Activated T-helper 17 cell treated with anti-CD3 and anti-CD28 coated beads, Interleukin-2, amount 50 U/mL, for 72 hours (primary cell): ENCODE measurements around the gene PSAT1. TPM values are rescaled to one million over a fixed set of nuclear protein-coding genes. Genes with fewer than 3 reads are reported as not detected.

Experiments used
- ATAC-seq: fragments of 150-1000 bp; cut with Tn5 transposase; replicated peaks from 2 replicates; pipeline ENCODE4 v1.10.0; 2021; ENCODE audit warnings: mild to moderate bottlenecking, moderate library complexity
- H3K27ac Mint-ChIP-seq: one replicate; pipeline ENCODE4 v1.8.0; 2022; ENCODE audit warnings: mixed read lengths
- H3K27me3 Mint-ChIP-seq: one replicate; pipeline ENCODE4 v1.8.0; 2022; ENCODE audit warnings: mixed read lengths
- H3K36me3 Mint-ChIP-seq: one replicate; pipeline ENCODE4 v1.8.0; 2022; ENCODE audit warnings: low read depth, mild to moderate bottlenecking, mixed read lengths
- H3K4me1 Mint-ChIP-seq: one replicate; pipeline ENCODE4 v1.8.0; 2022; ENCODE audit warnings: mixed read lengths
- H3K4me3 Mint-ChIP-seq: one replicate; pipeline ENCODE4 v1.8.0; 2022; ENCODE audit warnings: mild to moderate bottlenecking, mixed read lengths
- H3K9me3 Mint-ChIP-seq: one replicate; pipeline ENCODE4 v1.8.0; 2022; ENCODE audit warnings: mixed read lengths
- total RNA-seq, 2 donors: library from RNA; stranded (reverse); gene quantifications; one replicate each; pipeline ENCODE4 v1.2.3, GENCODE V29; 2022

PSAT1 gene
- total RNA-seq, 2 donors from 2014 or later = 14.1 to 62.2 TPM

DNA sequence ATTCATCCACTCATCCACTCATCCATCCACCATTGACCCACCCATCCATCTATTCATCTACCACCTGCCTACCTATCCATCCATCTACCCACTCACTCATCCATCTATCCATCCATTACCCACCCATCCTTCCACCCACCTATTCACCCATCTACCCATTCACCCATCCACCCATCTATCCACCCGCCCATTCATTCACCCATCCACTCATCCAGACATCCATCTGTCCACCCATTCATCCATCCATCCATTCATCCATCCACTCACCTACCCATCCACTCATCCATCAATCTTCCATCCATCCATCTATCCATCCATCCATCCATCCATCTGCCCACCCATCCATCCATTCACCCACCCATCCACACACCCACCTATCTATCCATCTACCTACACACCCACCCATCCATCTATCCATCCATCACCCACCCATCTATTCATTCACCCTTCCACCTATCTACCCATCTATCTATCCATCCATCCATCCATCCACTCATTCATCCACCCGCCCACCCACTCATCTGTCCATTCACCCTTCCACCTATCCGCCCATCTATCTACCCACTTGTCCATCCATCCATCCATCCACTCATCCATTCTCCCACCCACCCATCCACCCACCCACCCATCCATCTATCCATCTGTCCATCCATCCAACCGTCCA, 23.2 kb downstream of the PSAT1 start:
- no peak for ATAC-seq
- Mint-ChIP-seq H3K27me3 (no peaks in the 10 kb centered on the region), H3K36me3 (peaks cover 79% of the 10 kb centered on the region), H3K9me3 (no peaks in the 10 kb centered on the region), H3K27ac (no peak overlapping the region), H3K4me1 (peaks cover 4% of the 10 kb centered on the region), H3K4me3 (no peak overlapping the region)

DNA sequence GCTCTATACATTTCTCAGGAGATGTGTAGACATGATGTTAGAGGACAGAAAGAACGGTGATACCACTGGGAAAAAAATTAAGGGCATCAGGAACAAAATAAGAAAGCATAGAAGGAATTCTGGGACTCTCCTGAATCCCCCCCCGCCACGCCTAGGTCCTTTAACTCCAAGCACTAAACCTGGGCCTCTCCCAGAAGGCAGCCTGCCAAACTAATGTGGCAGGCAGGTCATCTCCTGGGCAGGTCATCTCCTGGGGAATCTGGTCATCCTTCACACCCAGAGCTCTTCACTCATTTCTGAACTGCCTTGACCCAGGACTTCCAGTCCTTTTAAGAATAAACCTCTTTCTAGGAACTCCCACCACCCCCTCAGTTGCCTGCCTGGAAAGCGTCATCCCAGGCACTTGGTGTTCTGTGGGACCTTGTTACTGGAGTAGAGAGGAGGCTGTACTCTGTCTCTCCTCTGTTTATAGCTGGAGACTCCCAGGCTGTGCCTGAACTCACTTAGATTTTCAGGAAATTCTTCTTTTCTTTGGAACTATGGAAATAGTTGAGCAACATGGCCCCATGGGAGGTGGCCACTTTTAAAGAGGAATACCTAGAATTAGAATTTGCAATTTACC, 24.1 kb downstream of the PSAT1 start:
- Mint-ChIP-seq H3K27me3 (no peaks in the 10 kb centered on the region), H3K36me3 (peaks cover 88% of the 10 kb centered on the region), H3K27ac (peak overlapping the region; percentile 22), H3K4me1 (peaks cover 10% of the 10 kb centered on the region), H3K9me3 (no peaks in the 10 kb centered on the region), H3K4me3 (no peak overlapping the region)
- no peak for ATAC-seq

DNA sequence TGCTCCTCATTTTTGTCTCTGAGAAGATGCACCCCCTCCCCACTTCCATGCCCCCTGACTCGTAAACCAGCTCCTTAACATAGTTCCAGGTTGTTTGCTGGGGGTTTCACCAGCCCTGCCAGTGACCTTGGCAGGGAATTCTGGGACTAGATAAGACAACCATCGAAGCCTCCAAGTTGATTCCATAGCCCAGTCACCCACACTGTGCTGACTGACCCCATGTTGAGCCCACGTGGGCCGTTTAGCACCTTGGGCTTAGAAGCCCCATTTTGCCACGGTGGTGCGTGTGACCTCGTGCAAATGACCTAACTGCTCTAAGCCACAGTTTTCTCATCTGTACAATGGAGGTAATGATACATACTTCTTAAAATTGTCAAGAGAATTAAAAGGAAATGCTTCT, 24.6 kb downstream of the PSAT1 start:
- no peaks in the 10 kb centered on the region for H3K9me3 Mint-ChIP-seq
- no peaks in the 10 kb centered on the region for H3K27me3 Mint-ChIP-seq
- ATAC-seq = no peak
- peaks cover 10% of the 10 kb centered on the region for H3K4me1 Mint-ChIP-seq
- peak overlapping the region; percentile 22 for H3K27ac Mint-ChIP-seq
- no peak overlapping the region for H3K4me3 Mint-ChIP-seq
- peaks cover 88% of the 10 kb centered on the region for H3K36me3 Mint-ChIP-seq

DNA sequence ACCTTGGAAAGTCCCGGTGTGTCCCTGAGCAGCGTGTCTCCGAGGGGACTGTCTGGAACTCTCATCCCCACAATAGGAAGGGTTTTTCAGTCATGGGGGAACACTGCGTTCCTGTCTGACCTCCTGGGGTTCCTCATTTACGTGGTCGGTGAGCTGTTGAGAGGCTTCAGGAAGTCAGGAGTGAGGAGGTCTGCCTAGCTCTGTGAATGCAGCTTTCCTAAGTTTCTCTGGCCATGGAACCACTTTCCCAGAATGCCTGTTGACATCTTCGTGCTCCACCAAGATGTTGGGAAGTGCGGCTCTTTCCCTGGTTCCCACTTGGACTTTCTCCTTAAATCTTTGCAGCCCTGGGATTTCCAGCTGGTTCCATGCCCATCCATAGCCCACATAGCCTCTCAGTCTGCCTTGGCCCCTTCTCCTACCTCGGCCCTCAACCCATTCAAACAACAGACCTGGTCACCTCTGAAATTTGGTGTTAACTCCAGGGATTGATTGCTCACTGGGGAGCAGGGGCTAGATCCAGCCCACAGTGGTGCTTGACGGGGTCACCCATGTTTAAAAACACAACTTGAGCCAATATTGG, 27.2 kb downstream of the PSAT1 start:
- Mint-ChIP-seq H3K4me1 (peaks cover 10% of the 10 kb centered on the region), H3K36me3 (peaks cover 84% of the 10 kb centered on the region), H3K27me3 (no peaks in the 10 kb centered on the region), H3K27ac (no peak overlapping the region), H3K9me3 (no peaks in the 10 kb centered on the region), H3K4me3 (no peak overlapping the region)
- ATAC-seq = no peak

GRCh38 chr9:78324682-78325081, 27.8 kb downstream of the PSAT1 start:
- H3K27ac Mint-ChIP-seq = no peak overlapping the region
- H3K9me3 Mint-ChIP-seq = no peaks in the 10 kb centered on the region
- peaks cover 84% of the 10 kb centered on the region for H3K36me3 Mint-ChIP-seq
- no peak overlapping the region for H3K4me3 Mint-ChIP-seq
- H3K27me3 Mint-ChIP-seq = no peaks in the 10 kb centered on the region
- peaks cover 10% of the 10 kb centered on the region for H3K4me1 Mint-ChIP-seq
- ATAC-seq = no peak

- ATAC-seq = no peak
- Mint-ChIP-seq H3K4me1 (peaks cover 6% of the 10 kb centered on the region), H3K27ac (no peak overlapping the region), H3K9me3 (no peaks in the 10 kb centered on the region), H3K4me3 (no peak overlapping the region), H3K27me3 (no peaks in the 10 kb centered on the region), H3K36me3 (peaks cover 84% of the 10 kb centered on the region)
Measured at GRCh38 chr9:78325343-78325742, 28.4 kb downstream of the PSAT1 start.

GRCh38 chr9:78325846-78326360, 29.0 kb downstream of the PSAT1 start:
- peaks cover 84% of the 10 kb centered on the region for H3K36me3 Mint-ChIP-seq
- H3K4me1 Mint-ChIP-seq = peaks cover 6% of the 10 kb centered on the region
- H3K9me3 Mint-ChIP-seq = no peaks in the 10 kb centered on the region
- ATAC-seq = no peak
- H3K27me3 Mint-ChIP-seq = no peaks in the 10 kb centered on the region
- no peak overlapping the region for H3K4me3 Mint-ChIP-seq
- no peak overlapping the region for H3K27ac Mint-ChIP-seq

DNA sequence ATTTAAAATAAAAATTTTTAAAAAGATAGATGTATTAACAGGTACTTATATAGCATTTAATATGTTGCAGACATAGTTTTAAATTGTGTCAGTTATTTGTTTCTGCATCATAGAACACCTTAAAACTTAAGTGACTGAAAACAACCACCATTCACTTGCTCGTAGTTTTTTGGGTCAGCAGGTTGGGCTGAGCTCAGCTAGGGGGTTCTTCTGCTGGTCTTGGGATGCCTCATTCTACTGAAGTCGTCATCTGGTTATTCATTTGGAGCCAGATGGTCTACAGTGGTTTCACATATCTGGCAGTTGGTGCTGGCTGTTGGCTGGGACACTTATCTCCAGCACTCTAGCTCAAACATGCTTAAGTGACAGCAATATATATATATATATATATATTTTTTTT, 29.6 kb downstream of the PSAT1 start:
- no peaks in the 10 kb centered on the region for H3K9me3 Mint-ChIP-seq
- H3K27me3 Mint-ChIP-seq = no peaks in the 10 kb centered on the region
- H3K4me1 Mint-ChIP-seq = peaks cover 6% of the 10 kb centered on the region
- H3K4me3 Mint-ChIP-seq = no peak overlapping the region
- peaks cover 84% of the 10 kb centered on the region for H3K36me3 Mint-ChIP-seq
- H3K27ac Mint-ChIP-seq = no peak overlapping the region
- no peak for ATAC-seq

GRCh38 chr9:78332381-78332780, 35.5 kb downstream of the PSAT1 start:
- peaks cover 8% of the 10 kb centered on the region for H3K27me3 Mint-ChIP-seq
- H3K27ac Mint-ChIP-seq = no peak overlapping the region
- peaks cover 13% of the 10 kb centered on the region for H3K9me3 Mint-ChIP-seq
- H3K4me3 Mint-ChIP-seq = no peak overlapping the region
- H3K36me3 Mint-ChIP-seq = peaks cover 48% of the 10 kb centered on the region
- no peaks in the 10 kb centered on the region for H3K4me1 Mint-ChIP-seq
- no peak for ATAC-seq

GRCh38 chr9:78348848-78349247, 51.9 kb downstream of the PSAT1 start:
- Mint-ChIP-seq H3K4me3 (no peak overlapping the region), H3K9me3 (no peaks in the 10 kb centered on the region), H3K27ac (no peak overlapping the region), H3K4me1 (peaks cover 6% of the 10 kb centered on the region), H3K36me3 (no peaks in the 10 kb centered on the region), H3K27me3 (peaks cover 4% of the 10 kb centered on the region)
- no peak for ATAC-seq

- H3K27me3 Mint-ChIP-seq = no peaks in the 10 kb centered on the region
- ATAC-seq = no peak
Measured at GRCh38 chr9:78351816-78352215, 54.9 kb downstream of the PSAT1 start.

DNA sequence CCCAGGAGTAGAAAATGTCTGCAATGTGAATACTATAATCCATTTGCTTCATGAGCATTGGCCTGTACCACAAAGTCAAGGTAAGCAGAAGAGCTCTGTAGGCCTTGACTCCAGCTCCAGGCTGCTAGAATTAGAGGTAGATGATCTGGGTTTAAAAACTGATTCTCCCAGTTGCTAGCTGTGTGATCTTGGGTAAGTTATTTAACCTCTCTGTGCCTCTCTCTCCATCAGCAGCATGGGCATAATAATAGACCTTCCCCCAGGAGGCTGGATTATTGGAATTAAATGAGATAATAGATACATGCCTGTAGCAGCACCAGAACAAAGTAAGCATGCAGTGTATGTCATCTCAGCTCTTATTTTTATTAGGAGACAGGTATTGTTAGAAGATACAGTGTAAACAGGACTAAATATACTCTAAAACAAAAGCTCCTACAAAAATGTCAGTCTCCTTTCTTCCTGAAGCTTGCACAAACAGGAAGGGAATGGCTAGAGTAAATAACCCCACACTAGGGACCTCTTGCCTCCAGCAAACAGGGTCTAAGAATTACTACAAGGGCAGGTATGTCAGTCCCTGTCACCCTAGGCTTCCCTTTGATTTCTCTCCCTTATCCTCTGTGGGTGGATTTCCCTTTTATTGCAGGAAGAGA, 57.5 kb downstream of the PSAT1 start:
- H3K27me3 Mint-ChIP-seq = no peaks in the 10 kb centered on the region
- no peak for ATAC-seq
- H3K36me3 Mint-ChIP-seq = no peaks in the 10 kb centered on the region
- peaks cover 6% of the 10 kb centered on the region for H3K4me1 Mint-ChIP-seq
- no peak overlapping the region for H3K4me3 Mint-ChIP-seq
- no peak overlapping the region for H3K27ac Mint-ChIP-seq
- no peaks in the 10 kb centered on the region for H3K9me3 Mint-ChIP-seq

More at GRCh38 chr9:78351816-78352215, 54.9 kb downstream of the PSAT1 start:
- no peak overlapping the region for H3K27ac Mint-ChIP-seq
- H3K4me1 Mint-ChIP-seq = peaks cover 6% of the 10 kb centered on the region
- no peak overlapping the region for H3K4me3 Mint-ChIP-seq
- H3K36me3 Mint-ChIP-seq = no peaks in the 10 kb centered on the region
- no peaks in the 10 kb centered on the region for H3K9me3 Mint-ChIP-seq

DNA sequence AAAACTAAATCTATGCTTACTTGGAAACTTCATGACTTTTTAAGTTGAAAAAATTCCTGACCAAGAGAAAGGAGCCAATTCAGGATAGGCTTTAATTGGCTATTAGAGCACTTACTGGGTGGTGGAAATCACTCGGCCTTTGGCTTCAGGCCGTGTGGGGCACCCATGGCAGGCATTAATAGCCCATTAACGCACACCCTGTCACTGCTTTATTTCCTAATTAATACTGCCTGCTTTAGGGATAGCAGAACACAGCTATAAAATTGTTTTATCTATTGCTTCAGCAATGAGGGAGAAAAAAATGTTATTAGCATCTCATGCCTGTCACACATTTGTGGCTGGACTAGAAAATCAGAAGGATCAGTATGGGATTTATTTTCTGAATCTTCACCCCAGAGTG, 58.1 kb downstream of the PSAT1 start:
- Mint-ChIP-seq H3K4me3 (no peak overlapping the region), H3K9me3 (no peaks in the 10 kb centered on the region), H3K27me3 (no peaks in the 10 kb centered on the region), H3K27ac (no peak overlapping the region), H3K4me1 (peaks cover 6% of the 10 kb centered on the region), H3K36me3 (no peaks in the 10 kb centered on the region)
- ATAC-seq = no peak

GRCh38 chr9:78356634-78357033, 59.7 kb downstream of the PSAT1 start:
- Mint-ChIP-seq H3K4me1 (peaks cover 6% of the 10 kb centered on the region), H3K27ac (no peak overlapping the region), H3K27me3 (no peaks in the 10 kb centered on the region), H3K9me3 (no peaks in the 10 kb centered on the region), H3K36me3 (no peaks in the 10 kb centered on the region), H3K4me3 (no peak overlapping the region)
- ATAC-seq = no peak
